ENCODE measurements around the gene BCL2L13.
"Not testable (repeated sequence)": the region's sequence is repeated elsewhere in the genome, so short reads cannot be mapped to it uniquely, and the experiment has no call there.

BCL2L13 gene

GRCh38 chr22:17761138-17761488, 122.6 kb downstream of the BCL2L13 start:
- Histone ChIP-seq H3K36me3 (no peaks in the 10 kb centered on the region; the same call in 1 of the 2 replicates), H3K27me3 (ENCODE audit: insufficient read depth, low read depth, severe bottlenecking) (no peaks in the 10 kb centered on the region), H3K4me3 (ENCODE audit: low read depth, low read length) (no peak overlapping the region), H3K27ac (no peak overlapping the region), H3K9me3 (ENCODE audit: severe bottlenecking) (no peaks in the 10 kb centered on the region)
- no peak for TF ChIP-seq CTCF (IDR thresholded peaks at IDR 0.05; ENCODE audit: low read depth, low read length)
- DNase-seq, result no peak

GRCh38 chr22:17763442-17763841, 124.9 kb downstream of the BCL2L13 start:
- not testable (repeated sequence) for H3K27ac ChIP-seq; H3K9me3 ChIP-seq (ENCODE audit: severe bottlenecking); DNase-seq; H3K36me3 ChIP-seq; H3K4me3 ChIP-seq (ENCODE audit: low read depth, low read length); H3K27me3 ChIP-seq (ENCODE audit: insufficient read depth, low read depth, severe bottlenecking)

GRCh38 chr22:17764036-17764435, 125.5 kb downstream of the BCL2L13 start:
- no peaks in the 10 kb centered on the region for H3K9me3 ChIP-seq (ENCODE audit: severe bottlenecking)
- no peak for DNase-seq
- no peak overlapping the region for H3K4me3 ChIP-seq (ENCODE audit: low read depth, low read length)
- H3K27ac ChIP-seq, result no peak overlapping the region
- H3K36me3 ChIP-seq, result peaks cover under 1% of the 10 kb centered on the region; the same call in 1 of the 2 replicates
- no peaks in the 10 kb centered on the region for H3K27me3 ChIP-seq (ENCODE audit: insufficient read depth, low read depth, severe bottlenecking)
- TF ChIP-seq CTCF (IDR thresholded peaks at IDR 0.05; ENCODE audit: low read depth, low read length), result no peak

GRCh38 chr22:17764852-17765251, 126.3 kb downstream of the BCL2L13 start:
- not testable (repeated sequence) for H3K27ac ChIP-seq; H3K4me3 ChIP-seq (ENCODE audit: low read depth, low read length); DNase-seq; H3K9me3 ChIP-seq (ENCODE audit: severe bottlenecking); H3K27me3 ChIP-seq (ENCODE audit: insufficient read depth, low read depth, severe bottlenecking); H3K36me3 ChIP-seq

GRCh38 chr22:17767233-17768065, 128.9 kb downstream of the BCL2L13 start:
- Histone ChIP-seq H3K27ac (no peak overlapping the region), H3K9me3 (ENCODE audit: severe bottlenecking) (no peaks in the 10 kb centered on the region)

GRCh38 chr22:17769013-17769715, 130.6 kb downstream of the BCL2L13 start:
- H3K9me3 ChIP-seq (ENCODE audit: severe bottlenecking), result no peaks in the 10 kb centered on the region
- DNase-seq, result no peak
- H3K27me3 ChIP-seq (ENCODE audit: insufficient read depth, low read depth, severe bottlenecking), result no peaks in the 10 kb centered on the region
- TF ChIP-seq CTCF (IDR thresholded peaks at IDR 0.05; ENCODE audit: low read depth, low read length), result no peak
- H3K36me3 ChIP-seq, result peaks cover 12% of the 10 kb centered on the region
- H3K4me3 ChIP-seq (ENCODE audit: low read depth, low read length), result no peak overlapping the region
- H3K27ac ChIP-seq, result no peak overlapping the region

More at GRCh38 chr22:17767233-17768065, 128.9 kb downstream of the BCL2L13 start:
- Histone ChIP-seq H3K36me3 (peaks cover 12% of the 10 kb centered on the region), H3K4me3 (ENCODE audit: low read depth, low read length) (no peak overlapping the region), H3K27me3 (ENCODE audit: insufficient read depth, low read depth, severe bottlenecking) (no peaks in the 10 kb centered on the region)
- TF ChIP-seq CTCF (IDR thresholded peaks at IDR 0.05; ENCODE audit: low read depth, low read length), result no peak
- DNase-seq, result no peak
